HG03045 (cell line): Measurements from ENCODE around the gene CEMP1.
"Not testable (repeated sequence)": the region's sequence is repeated elsewhere in the genome, so short reads cannot be mapped to it uniquely, and the experiment has no call there.

Experiments
- ATAC-seq: cut with Tn5 transposase; IDR thresholded peaks from one replicate; pipeline ENCODE4 v1.9.1; 2021; ENCODE audit warnings: mild to moderate bottlenecking, moderate library complexity; ENCODE audit not compliant: unreplicated experiment

CEMP1 gene

GRCh38 chr16:2537451-2538379, 6.5 kb upstream of the CEMP1 start, which contains the start of gene PDPK1:
Gene PDPK1 (plus strand): TSS chr16:2538021. CDS start chr16:2538113, 92 bp downstream.
- peak; percentile 87 for ATAC-seq

- no peak for ATAC-seq
These were observed 4.4 kb upstream of the CEMP1 start for GRCh38 chr16:2535625-2536013.

- ATAC-seq = not testable (repeated sequence)
These were observed 3.1 kb upstream of the CEMP1 start for GRCh38 chr16:2534335-2534734.

GRCh38 chr16:2533912-2534311, 2.7 kb upstream of the CEMP1 start:
- ATAC-seq = no peak

- not testable (repeated sequence) for ATAC-seq
These were observed 2.0 kb upstream of the CEMP1 start for GRCh38 chr16:2533142-2533755.

- ATAC-seq = no peak
These were observed 1.4 kb upstream of the CEMP1 start for GRCh38 chr16:2532494-2533141.

- peak; percentile 79 for ATAC-seq
These were observed 687 bp upstream of the CEMP1 start for GRCh38 chr16:2531696-2532493.

- ATAC-seq = no peak
These were observed 434 bp downstream of the CEMP1 start for GRCh38 chr16:2530629-2531318.

GRCh38 chr16:2529961-2530628, 1.1 kb downstream of the CEMP1 start:
- no peak for ATAC-seq

GRCh38 chr16:2529061-2529931, 1.9 kb downstream of the CEMP1 start:
- ATAC-seq = no peak

- ATAC-seq = no peak
These were observed 2.8 kb downstream of the CEMP1 start for GRCh38 chr16:2528161-2529060.

GRCh38 chr16:2527784-2528100, 3.5 kb downstream of the CEMP1 start:
- no peak for ATAC-seq

- ATAC-seq = no peak
These were observed 4.0 kb downstream of the CEMP1 start for GRCh38 chr16:2527071-2527783.

GRCh38 chr16:2526135-2526534, 5.1 kb downstream of the CEMP1 start:
- no peak for ATAC-seq

- ATAC-seq = no peak
These were observed 6.8 kb downstream of the CEMP1 start for GRCh38 chr16:2524339-2524938.

- no peak for ATAC-seq
These were observed 7.4 kb downstream of the CEMP1 start for GRCh38 chr16:2523801-2524231.
